HG02623 (cell line): ENCODE measurements around the gene AMMECR1.

Experiments
- ATAC-seq: cut with Tn5 transposase; IDR thresholded peaks from one replicate; pipeline ENCODE4 v1.9.1; 2021; ENCODE audit warnings: moderate library complexity; ENCODE audit not compliant: unreplicated experiment

Gene AMMECR1

DNA sequence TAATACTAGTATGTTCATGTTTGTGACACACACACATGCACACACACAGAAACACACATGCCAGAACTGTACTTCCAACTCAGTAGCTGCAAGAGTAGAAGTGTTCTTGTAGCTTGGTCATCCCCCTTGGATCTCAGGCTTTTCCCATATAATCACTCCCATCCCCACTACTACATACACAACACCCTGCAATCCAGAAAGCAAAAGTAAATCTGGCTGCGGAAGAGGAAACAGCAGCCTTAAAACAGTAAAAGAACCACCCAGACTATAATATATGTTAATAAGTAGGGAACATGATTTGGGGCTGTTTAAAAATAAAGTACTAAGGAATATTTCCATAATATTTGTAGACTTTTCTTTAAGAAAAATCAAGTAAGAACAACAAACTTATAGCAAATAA, 103.2 kb downstream of the AMMECR1 start:
- no peak for ATAC-seq

DNA sequence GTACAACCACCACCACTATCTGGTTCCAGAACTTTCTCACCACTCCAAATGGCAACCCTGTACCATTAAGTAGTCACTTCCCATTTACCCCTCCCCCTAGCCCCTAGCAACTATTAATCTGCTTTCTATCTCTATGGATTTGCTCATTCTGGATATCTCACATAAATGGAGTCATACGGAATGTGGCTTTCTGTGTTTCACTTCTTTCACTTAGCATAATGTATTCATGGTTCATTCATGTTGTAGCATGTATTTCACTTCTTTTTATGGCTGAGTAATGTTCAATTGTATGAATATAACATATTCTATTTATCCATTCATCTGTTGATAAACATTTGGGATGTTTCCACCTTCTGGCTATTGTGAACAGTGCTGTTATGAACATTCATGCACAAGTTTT, 104.7 kb downstream of the AMMECR1 start:
- no peak for ATAC-seq

DNA sequence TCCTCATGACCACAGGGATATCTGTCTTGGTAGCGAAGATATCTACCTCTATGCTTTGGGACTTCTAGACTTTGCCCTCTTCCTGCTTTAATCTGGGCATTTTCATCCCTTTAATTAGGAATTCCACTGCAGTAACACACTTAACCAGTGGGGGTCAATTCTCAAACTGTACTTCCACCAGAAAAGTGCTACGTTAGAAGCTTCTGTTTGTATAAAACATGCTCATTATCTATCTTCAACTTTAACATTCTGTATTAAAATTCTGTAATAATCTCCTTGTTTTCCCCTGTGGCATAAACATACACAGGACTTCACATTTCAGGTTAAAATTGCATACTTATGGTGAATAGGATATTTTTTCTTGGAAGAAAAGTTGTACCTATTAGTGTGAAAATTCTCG, 105.6 kb downstream of the AMMECR1 start:
- no peak for ATAC-seq

DNA sequence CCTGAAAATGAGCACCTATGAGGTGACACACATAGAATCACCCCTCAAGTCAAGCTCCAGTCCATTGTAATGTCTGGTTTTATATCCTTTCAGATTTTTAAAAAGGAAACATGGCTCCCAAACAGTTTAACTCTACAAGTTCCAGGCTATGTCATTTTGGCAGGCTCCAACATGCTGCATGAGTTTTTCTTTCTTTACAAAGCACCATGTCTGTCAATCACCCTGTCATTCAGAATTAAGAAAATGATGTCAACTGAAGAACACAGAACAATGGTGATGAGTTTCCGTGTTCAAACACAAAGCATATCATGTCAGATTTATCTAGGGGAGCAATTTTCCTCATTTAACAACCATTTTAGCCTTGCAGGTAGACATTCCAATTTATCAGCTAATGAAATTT, 106.5 kb downstream of the AMMECR1 start:
- ATAC-seq: no peak

DNA sequence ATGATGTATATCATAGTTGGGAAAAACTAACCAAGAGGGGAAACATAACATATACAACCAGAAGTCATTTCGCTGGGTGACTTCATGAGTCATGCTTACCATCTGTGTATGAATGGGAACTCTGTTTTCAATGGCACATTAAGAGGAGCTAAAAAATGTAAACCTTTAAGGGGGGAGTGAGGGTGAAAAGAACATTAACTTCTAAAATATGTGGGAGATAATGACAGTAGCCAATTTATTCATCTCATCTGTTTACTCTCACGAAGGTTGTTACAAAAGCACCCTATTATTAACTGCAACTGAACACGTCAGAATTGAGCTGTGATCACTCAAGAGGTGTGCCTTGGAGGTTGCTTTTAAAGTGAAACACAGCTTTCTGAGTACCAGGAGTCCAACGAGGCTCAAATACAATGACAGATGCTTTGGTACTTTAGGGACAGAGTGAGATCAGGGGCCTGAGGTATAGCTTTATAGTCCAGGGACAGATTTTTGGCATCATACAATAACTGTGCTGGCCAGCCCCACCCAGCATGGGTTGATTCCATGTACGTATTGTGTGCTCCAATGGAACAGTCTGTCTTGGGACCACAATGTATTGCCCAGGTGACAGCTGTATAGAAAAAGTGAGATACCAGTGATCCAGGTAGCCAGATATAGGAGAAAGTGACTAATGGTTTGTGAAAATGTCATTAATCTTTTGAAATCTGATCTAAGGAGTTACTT, 107.3 kb downstream of the AMMECR1 start:
- no peak for ATAC-seq

DNA sequence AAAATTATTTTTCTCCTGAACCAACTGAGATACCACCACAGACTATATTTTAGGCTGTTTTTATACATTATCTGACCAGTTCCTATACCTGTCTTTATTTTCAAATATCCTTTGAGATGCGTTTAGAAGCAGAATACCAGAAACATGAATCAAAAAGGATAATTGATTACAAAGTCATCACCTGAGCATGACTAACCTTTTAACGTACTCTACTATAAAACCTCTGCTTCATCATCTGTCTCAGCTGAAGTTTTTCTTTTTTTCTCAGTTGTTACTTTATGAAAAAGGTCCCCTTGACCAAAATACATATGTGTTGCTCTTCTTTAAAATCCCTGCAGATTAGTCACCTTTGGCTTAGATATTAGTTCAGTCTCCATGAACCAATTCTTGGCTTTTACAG, 109.8 kb downstream of the AMMECR1 start:
- no peak for ATAC-seq

DNA sequence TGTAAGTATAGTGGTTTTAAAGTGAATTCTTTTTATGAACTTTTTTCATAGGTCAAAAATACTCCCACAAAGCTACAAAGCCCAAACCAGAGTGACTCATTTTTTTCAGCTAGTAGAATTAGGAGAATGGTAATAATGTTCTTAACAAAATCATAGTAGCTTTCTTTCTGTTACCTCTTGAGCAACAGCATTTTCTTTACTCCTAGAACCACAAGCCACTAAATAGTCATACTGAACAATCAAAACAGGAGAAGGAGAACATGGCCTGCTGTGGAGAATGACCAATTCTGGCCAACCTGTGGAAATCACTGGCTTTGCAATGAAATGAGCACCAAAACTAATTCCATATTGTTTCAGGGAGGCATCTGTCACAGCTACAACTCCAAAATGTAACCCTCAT, 112.9 kb downstream of the AMMECR1 start:
- ATAC-seq: no peak

DNA sequence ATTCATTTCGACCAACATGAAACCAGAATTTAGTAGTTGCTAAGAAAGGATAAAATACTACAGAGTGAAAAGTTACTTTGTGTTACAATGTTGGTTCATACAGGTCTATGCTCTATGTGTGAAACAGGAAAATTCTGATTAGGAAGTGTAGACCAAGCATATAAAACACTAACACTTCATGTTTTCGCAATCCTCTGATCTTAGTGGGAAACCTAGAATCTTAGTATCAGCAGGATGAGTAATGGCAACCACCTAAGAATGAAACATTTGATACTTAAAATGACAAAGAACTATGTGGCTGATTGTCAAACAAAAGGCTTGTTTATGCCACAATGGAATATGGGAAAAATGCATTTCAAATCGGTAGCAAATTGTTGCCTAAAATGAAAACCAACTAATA, 116.1 kb downstream of the AMMECR1 start:
- ATAC-seq: no peak

DNA sequence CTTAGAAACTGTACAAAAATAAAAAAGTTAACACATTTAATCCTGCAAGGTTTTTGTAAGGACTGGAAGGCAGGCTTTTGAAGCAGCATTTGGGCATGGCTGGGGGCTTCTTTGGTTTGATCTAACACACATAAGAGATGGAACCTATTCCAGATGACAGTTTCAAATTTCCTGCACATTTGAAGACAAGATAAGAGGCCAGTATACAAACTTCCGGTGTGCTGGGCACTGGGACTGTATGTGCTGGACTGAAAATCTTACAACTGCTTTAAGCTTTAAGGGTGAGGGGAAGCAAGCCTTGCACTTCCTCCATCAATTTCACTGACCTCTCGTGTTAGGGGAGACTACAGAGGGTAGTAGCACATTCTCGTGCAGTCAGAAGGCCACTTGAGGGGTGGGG, 122.9 kb downstream of the AMMECR1 start:
- ATAC-seq: no peak

DNA sequence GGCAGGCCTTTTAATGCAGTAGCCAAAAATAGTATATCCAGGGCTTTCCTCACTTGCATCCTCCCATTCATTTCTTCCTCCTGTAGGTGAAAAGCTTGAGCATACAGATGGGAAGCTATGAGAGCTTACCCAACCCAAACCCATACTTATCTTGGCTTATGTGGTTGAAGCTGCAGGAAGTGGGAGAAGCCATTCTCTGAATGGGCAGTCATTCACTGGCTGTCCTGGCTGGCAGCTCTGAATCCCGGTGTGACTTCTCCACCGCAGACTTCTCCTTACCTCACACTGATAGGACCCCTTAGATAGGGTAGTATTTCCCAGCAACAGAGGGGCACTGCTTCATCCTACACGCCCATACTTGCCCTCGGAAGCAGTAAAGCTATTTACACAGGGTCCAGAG, 125.4 kb downstream of the AMMECR1 start:
- ATAC-seq: no peak

DNA sequence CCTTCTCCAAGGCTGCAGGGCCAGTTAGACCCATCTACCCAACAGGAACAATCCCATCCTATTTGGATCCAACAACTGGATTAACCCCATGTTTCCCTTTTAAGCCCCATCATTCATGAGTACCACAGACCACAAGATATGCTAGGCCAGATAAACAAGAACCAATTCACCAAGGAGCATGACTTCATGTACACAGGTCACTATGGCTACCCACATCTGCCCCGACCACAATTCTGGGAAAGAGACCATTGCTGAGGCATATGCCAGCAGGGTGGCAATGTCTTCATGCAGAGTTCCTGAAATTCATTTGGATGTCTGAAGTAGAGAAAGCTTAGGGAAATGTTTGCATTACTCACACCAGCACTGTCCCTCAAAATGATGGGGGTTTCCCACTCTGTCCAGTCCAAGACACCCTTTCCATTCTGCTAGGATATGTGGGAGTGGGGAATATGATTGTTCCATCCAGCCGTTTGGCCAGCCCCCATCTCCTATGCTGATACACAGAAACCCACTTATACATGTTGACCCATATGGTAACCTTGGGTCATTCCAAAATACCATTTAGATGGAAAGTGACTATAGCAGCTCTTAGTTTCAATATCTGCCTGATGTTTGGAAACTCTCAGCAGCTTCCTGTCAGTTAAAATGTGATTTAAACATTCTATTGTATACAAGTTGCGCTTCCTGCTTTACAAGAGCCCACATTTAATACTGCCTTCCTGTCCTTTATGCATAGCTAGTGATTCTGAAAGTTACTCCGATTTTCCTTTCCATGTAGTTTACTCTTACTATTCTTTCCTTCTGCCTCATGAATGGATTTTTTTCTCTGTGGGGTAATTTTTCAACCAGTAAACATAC, 129.0 kb downstream of the AMMECR1 start:
- no peak for ATAC-seq

DNA sequence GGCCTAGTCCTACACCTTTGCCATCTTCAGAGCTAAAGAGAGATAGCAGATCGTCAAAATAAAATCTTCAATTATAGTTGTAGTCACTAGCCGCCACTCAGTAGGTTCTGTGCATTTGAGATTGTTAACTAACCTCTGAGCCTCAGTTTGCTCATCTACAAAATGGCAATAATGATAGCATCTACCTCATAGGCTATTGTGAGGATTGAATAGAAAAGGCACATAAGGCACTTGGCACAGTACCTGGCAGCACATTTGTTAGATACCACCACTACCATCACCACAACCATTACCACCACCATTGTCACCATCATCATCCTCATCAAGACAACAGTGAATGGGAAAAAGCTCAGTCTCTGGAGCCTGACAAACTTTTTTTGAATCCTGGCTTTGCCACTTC, 134.6 kb downstream of the AMMECR1 start:
- no peak for ATAC-seq

DNA sequence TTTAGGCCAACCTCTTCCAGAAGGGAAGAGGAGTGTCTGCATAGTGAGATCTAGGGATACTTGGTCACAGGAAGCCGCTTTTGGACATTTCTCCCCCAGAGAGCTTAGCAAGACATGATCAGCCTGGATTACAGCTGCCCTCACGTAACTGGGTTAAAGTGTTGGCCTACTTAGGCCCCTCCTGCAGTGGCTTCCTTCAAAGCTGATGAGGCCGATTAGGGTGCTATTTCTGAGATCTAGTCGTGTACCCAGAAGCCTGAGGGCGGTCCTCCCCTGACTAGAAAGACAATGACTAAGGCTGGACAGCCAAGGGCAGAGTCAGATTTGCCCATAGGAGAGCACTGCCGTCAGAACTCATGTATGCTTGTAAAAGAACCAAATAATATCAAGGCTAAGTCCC, 135.0 kb downstream of the AMMECR1 start:
- no peak for ATAC-seq

DNA sequence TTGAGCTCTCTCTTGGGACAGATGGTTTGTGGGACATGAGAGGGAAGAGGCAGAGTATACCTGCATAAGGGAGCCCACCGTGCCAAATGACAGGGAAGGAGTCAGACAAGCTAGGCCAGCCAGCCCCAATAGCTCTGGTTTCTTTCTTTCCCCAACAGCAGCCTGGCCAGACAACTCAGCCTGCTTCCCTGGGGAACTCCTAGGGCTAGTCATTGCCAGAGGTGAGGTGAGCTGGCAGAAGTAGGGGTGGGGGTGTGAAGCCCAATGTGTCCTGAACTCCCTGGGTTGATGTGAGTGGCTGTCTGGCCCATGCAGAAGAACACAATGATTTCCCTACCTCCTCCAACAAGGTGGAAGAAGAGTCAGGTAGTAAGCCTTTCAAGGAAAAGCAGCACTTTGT, 135.5 kb downstream of the AMMECR1 start:
- no peak for ATAC-seq

DNA sequence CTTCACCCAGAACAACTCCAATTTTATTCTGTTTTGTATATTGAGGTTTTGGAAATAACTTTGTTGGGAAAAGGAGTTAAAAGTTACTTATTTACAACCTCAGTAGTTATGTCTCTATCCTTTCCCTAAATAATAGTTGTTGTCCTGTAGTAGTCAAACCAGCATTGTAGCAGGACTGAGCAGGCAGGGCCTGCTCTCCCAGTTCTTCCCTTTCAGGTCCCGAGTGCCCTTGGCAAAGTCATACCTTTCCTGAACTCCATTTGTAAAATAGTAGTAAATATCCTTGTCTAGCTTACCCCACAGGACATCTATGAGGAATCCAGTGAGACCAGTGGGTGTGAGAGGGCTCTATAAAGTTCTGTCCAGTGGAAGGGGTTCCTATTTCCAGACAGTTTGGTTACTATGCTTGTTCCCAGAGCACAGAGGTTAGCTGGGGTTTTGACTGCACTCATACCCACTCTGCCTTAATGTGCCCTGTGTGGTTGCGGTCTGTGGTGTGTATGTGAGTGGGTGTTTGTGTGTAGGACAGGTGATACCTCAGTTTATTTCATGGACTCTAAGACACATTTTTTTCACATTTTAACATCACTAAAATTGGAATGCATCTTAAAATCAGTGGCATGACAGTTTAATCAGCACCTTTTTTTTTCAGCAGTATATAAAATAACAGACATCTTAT, 136.3 kb downstream of the AMMECR1 start:
- no peak for ATAC-seq

DNA sequence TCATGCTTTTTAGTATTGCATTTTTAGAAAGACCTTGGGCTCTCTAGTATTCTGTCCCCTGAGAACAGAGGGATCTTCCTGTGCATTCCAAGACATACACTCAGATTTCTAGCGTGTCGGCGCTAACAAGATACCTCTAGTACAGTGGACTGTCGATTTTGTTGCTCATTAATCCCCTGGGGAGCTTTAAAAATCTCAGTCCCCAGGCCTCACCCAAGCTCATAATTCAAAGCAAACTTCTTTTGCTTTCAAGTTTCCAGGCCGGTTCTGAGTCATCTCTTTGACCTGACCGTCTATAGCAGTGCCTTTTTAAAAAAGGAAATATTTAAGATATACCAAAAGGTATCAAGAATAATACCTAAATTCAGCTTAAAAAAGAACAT, 137.0 kb downstream of the AMMECR1 start:
- peak; percentile 61 for ATAC-seq

DNA sequence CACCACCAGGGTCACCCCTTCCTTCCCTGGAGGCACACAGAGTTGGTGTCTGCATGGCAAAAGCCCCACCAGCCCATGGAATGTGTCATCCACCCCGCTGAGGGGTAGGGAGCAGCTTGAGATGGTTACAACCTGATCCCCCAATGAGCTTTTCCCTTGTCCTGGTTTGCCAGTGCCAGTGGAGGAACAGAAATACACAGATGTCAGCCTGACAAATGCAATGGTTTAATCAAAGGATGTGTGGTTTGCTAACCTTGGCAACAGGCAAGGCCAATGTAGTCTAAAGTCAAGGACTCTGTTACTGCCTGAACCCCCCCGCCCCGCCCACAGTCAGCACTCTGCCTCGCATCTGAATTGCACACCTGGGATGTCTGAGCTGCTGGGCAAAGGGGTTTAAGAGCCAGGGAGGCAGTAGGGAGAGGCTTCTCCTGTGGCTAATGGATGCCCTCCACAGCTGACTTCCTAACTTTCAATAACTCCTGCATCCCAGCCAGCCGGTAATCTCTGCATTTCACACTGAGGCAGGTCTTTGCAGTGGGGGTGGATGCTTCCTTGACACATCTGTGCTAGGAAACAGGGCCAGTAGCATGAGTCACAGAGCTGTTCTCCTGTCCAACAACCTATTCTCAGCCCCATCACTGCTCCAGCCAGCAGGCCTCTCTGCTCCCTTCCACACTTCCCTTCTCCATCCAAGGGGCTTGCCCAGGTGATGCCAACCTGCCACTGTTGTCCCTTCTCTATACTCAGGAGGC, 137.5 kb downstream of the AMMECR1 start:
- no peak for ATAC-seq

DNA sequence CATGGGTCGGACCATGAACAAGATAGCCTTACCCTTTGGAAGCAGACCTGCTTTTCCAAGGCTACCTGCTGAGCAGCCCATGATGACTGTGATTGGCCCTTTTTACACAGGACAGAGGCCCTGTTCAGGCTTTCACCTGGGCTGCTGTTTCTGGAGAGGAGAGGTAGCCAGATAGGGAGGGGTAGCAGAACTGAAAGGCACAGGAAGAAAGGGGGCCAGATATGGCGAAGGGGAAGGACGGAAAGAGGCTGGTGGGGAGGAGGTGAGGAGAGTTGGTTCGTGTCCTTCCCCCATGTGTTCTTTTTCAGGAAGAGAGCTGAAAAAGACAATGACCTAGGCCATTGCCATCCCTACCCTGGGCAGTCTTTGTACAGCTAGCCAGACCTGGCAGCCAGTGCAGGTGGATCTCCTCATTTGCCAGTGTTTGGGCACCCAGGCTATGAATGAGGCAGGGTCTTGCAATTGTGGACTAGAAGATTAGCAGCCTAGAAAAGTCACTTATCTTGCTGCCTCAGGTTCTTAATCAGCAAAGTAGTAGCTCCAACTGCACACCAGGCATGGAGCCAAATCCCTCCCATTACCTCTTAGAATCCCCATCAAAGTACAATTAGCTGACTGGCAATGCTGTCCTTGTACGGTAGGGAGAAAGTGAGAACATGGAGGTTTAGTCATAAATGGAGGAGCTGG, 139.6 kb downstream of the AMMECR1 start:
- no peak for ATAC-seq

DNA sequence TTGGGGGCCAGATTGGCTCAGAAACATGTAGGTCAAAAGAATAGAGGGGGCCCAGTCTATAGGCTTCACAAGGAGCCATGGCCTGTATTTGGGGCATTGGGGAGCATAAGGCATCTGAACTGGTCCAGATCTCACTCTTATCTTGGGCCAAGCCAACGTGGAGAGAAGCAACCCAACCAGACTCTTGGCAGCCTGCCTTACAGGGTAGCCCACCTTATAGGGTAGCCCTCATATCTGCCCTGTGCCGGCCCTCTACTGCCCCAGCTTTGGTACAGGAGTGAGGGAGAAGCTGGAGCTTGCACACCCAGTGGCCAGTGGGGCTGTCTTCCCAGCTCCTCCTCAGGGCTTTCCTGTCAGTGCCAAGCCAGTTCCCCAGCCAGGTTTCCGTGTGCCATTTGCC, 142.2 kb downstream of the AMMECR1 start:
- ATAC-seq: no peak

DNA sequence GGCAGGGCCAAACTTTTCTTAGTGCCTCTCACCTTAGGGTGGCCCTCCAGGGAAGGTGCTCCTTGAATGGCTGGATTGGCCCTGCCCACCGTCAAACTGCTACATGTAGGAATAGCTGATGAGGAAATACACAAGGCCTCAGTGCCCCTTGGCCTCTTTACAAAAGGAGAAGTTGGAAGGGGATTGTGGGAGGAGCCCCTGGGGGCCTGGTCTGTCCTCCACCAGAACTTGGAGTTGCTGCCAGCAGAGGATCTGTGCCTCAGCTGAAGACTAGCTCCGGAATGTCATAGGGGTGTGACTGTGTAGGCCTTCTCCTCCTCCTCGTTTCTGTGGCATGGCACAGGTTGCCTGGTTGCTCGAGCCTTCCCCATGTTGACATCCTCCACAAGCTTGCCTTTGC, 142.7 kb downstream of the AMMECR1 start:
- ATAC-seq: no peak
